Neuron (in vitro differentiated cells): Measurements from ENCODE around the gene TTLL7.

Source experiments
- H2AFZ ChIP-seq: one replicate; pipeline ENCODE4 v1.6.1; 2013; ENCODE audit warnings: low read depth, mild to moderate bottlenecking, inconsistent platforms, low read length, moderate library complexity
- H3K27me3 ChIP-seq: one replicate; pipeline ENCODE4 v1.6.1; 2013; ENCODE audit warnings: low read length; ENCODE audit not compliant: insufficient read depth
- H3K36me3 ChIP-seq: one replicate; pipeline ENCODE4 v1.6.1; 2013; ENCODE audit warnings: low read length; ENCODE audit not compliant: insufficient read depth
- H3K4me1 ChIP-seq: one replicate; pipeline ENCODE4 v1.6.1; 2013; ENCODE audit warnings: low read length; ENCODE audit not compliant: insufficient read depth
- H3K4me3 ChIP-seq: 2 replicates; pipeline ENCODE4 v1.5.1; 2013; ENCODE audit warnings: mild to moderate bottlenecking, low read length, moderate library complexity
- H3K9me3 ChIP-seq: one replicate; pipeline ENCODE4 v1.6.1; 2013; ENCODE audit warnings: low read length

Gene TTLL7

GRCh38 chr1:83998498-83999315 is at the start of gene TTLL7:
TTLL7 (minus strand) TSS chr1:83999132; CDS start chr1:83952211, 46,921 bp downstream.
- Histone ChIP-seq H3K4me1 (peaks cover 6% of the 10 kb centered on the region), H2AFZ (peak within 1 kb of the TSS; percentile 100), H3K9me3 (no peaks in the 10 kb centered on the region), H3K27me3 (peaks cover 19% of the 10 kb centered on the region), H3K36me3 (no peaks in the 10 kb centered on the region), H3K4me3 (peak within 1 kb of the TSS; percentile 82)

- H2AFZ ChIP-seq, result no peak overlapping the region
- H3K27me3 ChIP-seq, result no peaks in the 10 kb centered on the region
- H3K4me3 ChIP-seq, result no peak overlapping the region
Observed at GRCh38 chr1:84042461-84042860, 43.5 kb upstream of the TTLL7 start.

GRCh38 chr1:84037758-84038611 is 39.1 kb upstream of the TTLL7 start:
- no peaks in the 10 kb centered on the region for H3K4me1 ChIP-seq
- no peaks in the 10 kb centered on the region for H3K36me3 ChIP-seq
- no peaks in the 10 kb centered on the region for H3K27me3 ChIP-seq
- H2AFZ ChIP-seq, result no peak overlapping the region
- H3K4me3 ChIP-seq, result no peak overlapping the region
- H3K9me3 ChIP-seq, result no peaks in the 10 kb centered on the region

More at GRCh38 chr1:84042461-84042860, 43.5 kb upstream of the TTLL7 start:
- Histone ChIP-seq H3K9me3 (no peaks in the 10 kb centered on the region), H3K4me1 (no peaks in the 10 kb centered on the region), H3K36me3 (no peaks in the 10 kb centered on the region)

- H3K4me3 ChIP-seq, result no peak overlapping the region
- no peaks in the 10 kb centered on the region for H3K36me3 ChIP-seq
- H3K4me1 ChIP-seq, result no peaks in the 10 kb centered on the region
- no peaks in the 10 kb centered on the region for H3K9me3 ChIP-seq
- no peak overlapping the region for H2AFZ ChIP-seq
- no peaks in the 10 kb centered on the region for H3K27me3 ChIP-seq
Observed at GRCh38 chr1:84031802-84032327, 32.9 kb upstream of the TTLL7 start.

- Histone ChIP-seq H3K4me1 (no peaks in the 10 kb centered on the region), H2AFZ (no peak overlapping the region), H3K27me3 (no peaks in the 10 kb centered on the region), H3K36me3 (no peaks in the 10 kb centered on the region), H3K4me3 (no peak overlapping the region), H3K9me3 (no peaks in the 10 kb centered on the region)
Observed at GRCh38 chr1:84027368-84027767, 28.4 kb upstream of the TTLL7 start.

- no peaks in the 10 kb centered on the region for H3K9me3 ChIP-seq
- H3K4me1 ChIP-seq, result no peaks in the 10 kb centered on the region
- no peaks in the 10 kb centered on the region for H3K36me3 ChIP-seq
- no peak overlapping the region for H3K4me3 ChIP-seq
- no peak overlapping the region for H2AFZ ChIP-seq
- no peaks in the 10 kb centered on the region for H3K27me3 ChIP-seq
Observed at GRCh38 chr1:84025966-84026365, 27.0 kb upstream of the TTLL7 start.

GRCh38 chr1:84021822-84022221 is 22.9 kb upstream of the TTLL7 start:
- H3K27me3 ChIP-seq, result no peaks in the 10 kb centered on the region
- H3K36me3 ChIP-seq, result no peaks in the 10 kb centered on the region
- no peaks in the 10 kb centered on the region for H3K9me3 ChIP-seq
- H3K4me1 ChIP-seq, result no peaks in the 10 kb centered on the region
- H2AFZ ChIP-seq, result no peak overlapping the region
- no peak overlapping the region for H3K4me3 ChIP-seq

GRCh38 chr1:84020151-84020550 is 21.2 kb upstream of the TTLL7 start:
- H3K9me3 ChIP-seq, result no peaks in the 10 kb centered on the region
- H3K27me3 ChIP-seq, result no peaks in the 10 kb centered on the region
- H3K4me1 ChIP-seq, result no peaks in the 10 kb centered on the region
- H2AFZ ChIP-seq, result no peak overlapping the region
- no peak overlapping the region for H3K4me3 ChIP-seq
- H3K36me3 ChIP-seq, result no peaks in the 10 kb centered on the region

- Histone ChIP-seq H3K4me1 (no peaks in the 10 kb centered on the region), H3K9me3 (no peaks in the 10 kb centered on the region), H3K27me3 (no peaks in the 10 kb centered on the region)
Observed at GRCh38 chr1:84019217-84019616, 20.3 kb upstream of the TTLL7 start.

GRCh38 chr1:84013708-84014107 is 14.8 kb upstream of the TTLL7 start:
- H2AFZ ChIP-seq, result no peak overlapping the region
- no peaks in the 10 kb centered on the region for H3K36me3 ChIP-seq
- H3K9me3 ChIP-seq, result no peaks in the 10 kb centered on the region
- no peak overlapping the region for H3K4me3 ChIP-seq
- no peaks in the 10 kb centered on the region for H3K27me3 ChIP-seq
- H3K4me1 ChIP-seq, result no peaks in the 10 kb centered on the region

More at GRCh38 chr1:84019217-84019616, 20.3 kb upstream of the TTLL7 start:
- no peak overlapping the region for H2AFZ ChIP-seq
- H3K36me3 ChIP-seq, result no peaks in the 10 kb centered on the region
- H3K4me3 ChIP-seq, result no peak overlapping the region

- Histone ChIP-seq H3K9me3 (no peaks in the 10 kb centered on the region), H3K36me3 (no peaks in the 10 kb centered on the region), H2AFZ (no peak overlapping the region), H3K27me3 (no peaks in the 10 kb centered on the region), H3K4me3 (no peak overlapping the region), H3K4me1 (no peaks in the 10 kb centered on the region)
Observed at GRCh38 chr1:84012018-84012417, 13.1 kb upstream of the TTLL7 start.

GRCh38 chr1:84010136-84010535 is 11.2 kb upstream of the TTLL7 start:
- H3K4me1 ChIP-seq, result no peaks in the 10 kb centered on the region
- no peak overlapping the region for H3K4me3 ChIP-seq
- H3K36me3 ChIP-seq, result no peaks in the 10 kb centered on the region
- no peaks in the 10 kb centered on the region for H3K27me3 ChIP-seq
- no peaks in the 10 kb centered on the region for H3K9me3 ChIP-seq
- no peak overlapping the region for H2AFZ ChIP-seq

- Histone ChIP-seq H3K4me3 (no peak overlapping the region), H2AFZ (no peak overlapping the region), H3K4me1 (no peaks in the 10 kb centered on the region), H3K27me3 (no peaks in the 10 kb centered on the region), H3K36me3 (no peaks in the 10 kb centered on the region), H3K9me3 (no peaks in the 10 kb centered on the region)
Observed at GRCh38 chr1:84008631-84009030, 9.7 kb upstream of the TTLL7 start.
